DMS153 (cell line): ENCODE measurements around the gene APAF1.

Experiments
- DNase-seq: peaks from one replicate; lab custom pipeline; 2025; lab: John Stamatoyannopoulos, UW

The APAF1 gene

GRCh38 chr12:98660521-98660920 lies 15.4 kb downstream of the APAF1 start:
- DNase-seq, result no peak

- DNase-seq, result no peak
These were observed 24.7 kb downstream of the APAF1 start for GRCh38 chr12:98669751-98670150.

- DNase-seq, result no peak
These were observed 26.4 kb downstream of the APAF1 start for GRCh38 chr12:98671459-98671858.

GRCh38 chr12:98674841-98675240 lies 29.8 kb downstream of the APAF1 start:
- DNase-seq, result no peak

- no peak for DNase-seq
These were observed 33.3 kb downstream of the APAF1 start for GRCh38 chr12:98678236-98678945.

GRCh38 chr12:98678946-98679610 lies 34.0 kb downstream of the APAF1 start:
- DNase-seq, result no peak

GRCh38 chr12:98679611-98680005 lies 34.5 kb downstream of the APAF1 start:
- DNase-seq, result no peak

GRCh38 chr12:98684199-98684598 lies 39.1 kb downstream of the APAF1 start:
- no peak for DNase-seq

GRCh38 chr12:98686603-98687002 lies 41.5 kb downstream of the APAF1 start:
- DNase-seq, result no peak

GRCh38 chr12:98691351-98691750 lies 46.3 kb downstream of the APAF1 start:
- no peak for DNase-seq

GRCh38 chr12:98696036-98696646 lies 51.1 kb downstream of the APAF1 start:
- no peak for DNase-seq

GRCh38 chr12:98697209-98697608 lies 52.1 kb downstream of the APAF1 start:
- DNase-seq, result no peak

- DNase-seq, result peak; percentile 55
These were observed 53.7 kb downstream of the APAF1 start for GRCh38 chr12:98698603-98699463.

GRCh38 chr12:98699586-98699985 lies 54.5 kb downstream of the APAF1 start:
- DNase-seq, result no peak

GRCh38 chr12:98701166-98701565 lies 56.1 kb downstream of the APAF1 start:
- DNase-seq, result no peak

GRCh38 chr12:98709022-98709421 lies 63.9 kb downstream of the APAF1 start:
- DNase-seq, result no peak

GRCh38 chr12:98714426-98714825 lies 69.3 kb downstream of the APAF1 start:
- no peak for DNase-seq

- DNase-seq, result no peak
These were observed 74.7 kb downstream of the APAF1 start for GRCh38 chr12:98719515-98720504.

- no peak for DNase-seq
These were observed 76.2 kb downstream of the APAF1 start for GRCh38 chr12:98721204-98721702.

GRCh38 chr12:98724384-98725155 lies 79.5 kb downstream of the APAF1 start:
- no peak for DNase-seq
